ENCODE results near the gene LAMC2. TPM values are rescaled to one million over a fixed set of nuclear protein-coding genes. Genes with fewer than 3 reads are reported as not detected.

LAMC2 gene
- total and polyA plus RNA-seq, 2 experiments from 2014 or later = 0.42 to 0.43 TPM

DNA sequence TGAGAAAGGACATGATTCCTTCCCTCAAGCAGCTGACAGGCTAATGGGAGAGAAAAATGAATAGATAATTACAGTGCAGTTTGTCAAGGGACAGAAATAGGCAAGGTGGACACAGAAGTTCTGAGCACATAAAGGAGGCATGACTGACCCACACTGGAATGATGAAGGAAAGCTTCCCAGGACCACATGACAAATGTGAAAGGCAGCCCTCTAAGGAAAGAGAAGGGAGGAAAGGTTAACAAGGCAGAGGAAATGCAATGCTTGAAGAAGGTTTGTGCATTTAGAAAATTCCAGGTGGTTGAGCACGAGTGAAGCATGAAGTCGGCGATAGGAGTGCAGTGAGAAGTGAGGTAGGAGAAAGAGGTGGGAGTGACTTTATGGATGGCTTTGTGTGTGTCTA is 37.4 kb downstream of the LAMC2 start:
- Histone ChIP-seq H3K4me1 (ENCODE audit: low read depth) (peaks cover 33% of the 10 kb centered on the region), H3K27ac (no peak overlapping the region), H3K36me3 (no peaks in the 10 kb centered on the region), H3K27me3 (no peaks in the 10 kb centered on the region), H3K4me3 (no peak overlapping the region), H3K9me3 (ENCODE audit: low read depth) (no peaks in the 10 kb centered on the region)
- DNase-seq (ENCODE audit: low read depth in 1 of 2, low spot score in 1 of 2) = no peak
- no peak for TF ChIP-seq CTCF (IDR thresholded peaks at IDR 0.05; ENCODE audit: low read depth, low read length)

DNA sequence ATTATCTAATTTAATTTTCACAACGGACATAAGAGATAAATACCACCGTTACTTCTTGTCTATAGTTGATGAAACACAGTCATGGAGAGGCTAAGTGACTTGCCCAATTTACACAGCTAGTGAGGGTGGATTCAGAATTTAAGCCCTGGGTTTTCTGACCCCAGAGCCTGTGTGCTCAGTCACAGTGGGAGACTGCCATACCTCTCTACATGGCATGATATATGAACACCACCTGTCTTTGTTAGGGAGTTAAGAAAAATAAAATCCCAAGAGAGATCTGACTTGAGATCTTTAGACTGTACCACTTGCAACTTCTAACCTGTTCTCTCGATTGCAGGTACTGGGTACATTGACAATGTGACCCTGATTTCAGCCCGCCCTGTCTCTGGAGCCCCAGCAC is 40.3 kb downstream of the LAMC2 start:
- Histone ChIP-seq H3K4me3 (no peak overlapping the region), H3K27ac (no peak overlapping the region), H3K27me3 (no peaks in the 10 kb centered on the region), H3K36me3 (no peaks in the 10 kb centered on the region), H3K9me3 (ENCODE audit: low read depth) (no peaks in the 10 kb centered on the region), H3K4me1 (ENCODE audit: low read depth) (peaks cover 29% of the 10 kb centered on the region)
- no peak for TF ChIP-seq CTCF (IDR thresholded peaks at IDR 0.05; ENCODE audit: low read depth, low read length)
- no peak for DNase-seq (ENCODE audit: low read depth in 1 of 2, low spot score in 1 of 2)

- Histone ChIP-seq H3K27ac (no peak overlapping the region), H3K36me3 (no peaks in the 10 kb centered on the region), H3K4me1 (ENCODE audit: low read depth) (peaks cover 29% of the 10 kb centered on the region), H3K27me3 (no peaks in the 10 kb centered on the region), H3K4me3 (no peak overlapping the region), H3K9me3 (ENCODE audit: low read depth) (no peaks in the 10 kb centered on the region)
- DNase-seq (ENCODE audit: low read depth in 1 of 2, low spot score in 1 of 2) = no peak
- no peak for TF ChIP-seq CTCF (IDR thresholded peaks at IDR 0.05; ENCODE audit: low read depth, low read length)
Observed at GRCh38 chr1:183226963-183227362, 40.9 kb downstream of the LAMC2 start.

GRCh38 chr1:183227422-183228346 is 41.6 kb downstream of the LAMC2 start:
- peaks cover 29% of the 10 kb centered on the region for H3K4me1 ChIP-seq (ENCODE audit: low read depth)
- H3K27ac ChIP-seq = peak overlapping the region; percentile 61
- peak; percentile 87 for TF ChIP-seq CTCF (IDR thresholded peaks at IDR 0.05; ENCODE audit: low read depth, low read length)
- H3K4me3 ChIP-seq = no peak overlapping the region
- H3K27me3 ChIP-seq = no peaks in the 10 kb centered on the region
- no peaks in the 10 kb centered on the region for H3K36me3 ChIP-seq
- H3K9me3 ChIP-seq (ENCODE audit: low read depth) = no peaks in the 10 kb centered on the region
- DNase-seq (ENCODE audit: low read depth in 1 of 2, low spot score in 1 of 2) = peak; percentile 65 to 70

DNA sequence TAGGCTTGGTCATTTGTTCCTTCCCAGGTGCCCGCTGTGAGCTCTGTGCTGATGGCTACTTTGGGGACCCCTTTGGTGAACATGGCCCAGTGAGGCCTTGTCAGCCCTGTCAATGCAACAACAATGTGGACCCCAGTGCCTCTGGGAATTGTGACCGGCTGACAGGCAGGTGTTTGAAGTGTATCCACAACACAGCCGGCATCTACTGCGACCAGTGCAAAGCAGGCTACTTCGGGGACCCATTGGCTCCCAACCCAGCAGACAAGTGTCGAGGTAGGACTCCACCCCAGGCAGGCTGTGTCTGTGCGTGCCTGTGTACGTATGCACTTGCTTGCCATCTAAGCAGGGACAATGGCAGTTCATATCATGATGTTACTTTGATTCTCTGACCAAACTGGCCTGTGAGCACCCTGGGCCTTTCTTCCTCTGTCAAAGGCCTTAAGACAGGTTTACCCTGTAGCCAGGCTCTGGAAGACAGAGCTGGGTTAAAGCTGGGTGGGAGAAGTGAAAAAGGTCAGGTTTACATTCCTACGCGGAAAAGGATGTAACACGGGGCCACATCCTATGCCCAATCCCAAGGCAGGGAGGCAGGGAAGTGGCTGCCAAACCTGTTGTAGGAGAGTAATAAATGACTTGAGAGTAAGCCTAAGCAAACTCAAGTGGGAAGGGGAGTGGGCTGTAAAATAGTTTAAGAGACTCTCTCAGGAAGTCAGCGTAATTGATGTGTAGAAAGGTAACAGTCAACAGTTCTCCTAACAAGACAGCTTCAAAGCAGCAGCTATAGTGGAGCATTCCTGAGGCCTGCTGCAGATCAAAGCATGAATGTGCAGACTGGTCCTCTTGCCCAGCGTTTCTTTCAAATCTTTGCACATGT is 42.5 kb downstream of the LAMC2 start:
- H3K27me3 ChIP-seq = no peaks in the 10 kb centered on the region
- no peak for TF ChIP-seq CTCF (IDR thresholded peaks at IDR 0.05; ENCODE audit: low read depth, low read length)
- H3K36me3 ChIP-seq = no peaks in the 10 kb centered on the region
- DNase-seq (ENCODE audit: low read depth in 1 of 2, low spot score in 1 of 2) = peak in 1 of 2 donors; percentile 91
- H3K27ac ChIP-seq = peak overlapping the region; percentile 61
- H3K9me3 ChIP-seq (ENCODE audit: low read depth) = no peaks in the 10 kb centered on the region
- H3K4me3 ChIP-seq = no peak overlapping the region
- H3K4me1 ChIP-seq (ENCODE audit: low read depth) = peaks cover 29% of the 10 kb centered on the region
